Calu3 (cell line): ENCODE results near the gene CFAP299. TPM values are rescaled to one million over a fixed set of nuclear protein-coding genes. Genes with fewer than 3 reads are reported as not detected.

ENCODE experiments used
- BruUV-seq: library from RNA; stranded (reverse); fragments of 400-500 nt; replicated peaks from 2 replicates; lab custom pipeline; 2021; lab: Mats Ljungman, UMichigan
- CTCF ChIA-PET: fragments of 300-600 bp; sonication (Branson Sonifier 250); formaldehyde crosslinking; loops from one replicate; lab custom pipeline; 2022; ENCODE audit warnings: antibody characterized with exemption; lab: Charles Lee
- DNase-seq: peaks from one replicate; pipeline ENCODE4 v3.0.0; 2022
- H3K27ac Mint-ChIP-seq: one replicate; pipeline ENCODE4 v1.8.0; 2022; ENCODE audit warnings: mixed read lengths; ENCODE audit not compliant: unreplicated experiment
- H3K27me3 Mint-ChIP-seq: one replicate; pipeline ENCODE4 v1.8.0; 2022; ENCODE audit warnings: mixed read lengths; ENCODE audit not compliant: unreplicated experiment
- H3K36me3 Mint-ChIP-seq: one replicate; pipeline ENCODE4 v1.8.0; 2022; ENCODE audit warnings: mild to moderate bottlenecking, moderate library complexity, mixed read lengths; ENCODE audit not compliant: insufficient read depth, unreplicated experiment
- H3K4me1 Mint-ChIP-seq: one replicate; pipeline ENCODE4 v1.8.0; 2022; ENCODE audit warnings: mild to moderate bottlenecking, low read depth, mixed read lengths; ENCODE audit not compliant: unreplicated experiment
- H3K4me3 Mint-ChIP-seq: one replicate; pipeline ENCODE4 v1.8.0; 2022; ENCODE audit warnings: mild to moderate bottlenecking, low read depth, moderate library complexity, mixed read lengths; ENCODE audit not compliant: unreplicated experiment
- H3K9me3 Mint-ChIP-seq: one replicate; pipeline ENCODE4 v1.8.0; 2022; ENCODE audit warnings: low read depth, mixed read lengths; ENCODE audit not compliant: unreplicated experiment
- CTCF ChIP-seq: fragments of 200-600 bp; IDR thresholded peaks from one replicate; pipeline ENCODE4 v1.8.0; 2022; ENCODE audit warnings: antibody characterized with exemption; ENCODE audit not compliant: unreplicated experiment
- intact Hi-C: fragments of 100-400 bp; cut with micrococcal nuclease; formaldehyde crosslinking; loops from one replicate; pipeline ENCODE4 v1.10.0; 2022; ENCODE audit not compliant: unreplicated experiment
- total RNA-seq: library from RNA; stranded (reverse); gene quantifications from 2 replicates; pipeline ENCODE4 v1.2.3, GENCODE V29; 2022

The CFAP299 gene
- total RNA-seq, 1 experiment from 2014 or later, result not detected

DNA sequence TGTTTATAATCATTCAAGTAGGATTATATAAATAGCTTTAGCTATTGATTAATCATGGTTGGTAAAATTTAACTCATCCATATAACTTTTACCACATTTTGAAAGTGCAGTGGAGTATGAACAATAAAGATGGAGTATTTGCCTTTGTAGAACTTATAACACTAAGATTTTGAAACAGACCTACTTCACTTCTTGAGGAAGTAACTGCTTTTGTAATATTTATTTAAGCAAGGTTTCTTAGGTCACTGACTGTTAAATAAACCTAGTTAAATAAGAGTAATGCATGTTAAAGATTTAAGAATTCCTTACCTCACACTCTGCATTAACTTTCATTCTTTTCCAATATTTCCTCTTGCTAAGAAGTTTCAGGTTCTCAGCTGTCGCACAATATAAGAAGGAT, 242.5 kb downstream of the CFAP299 start:
- BruUV-seq, result no TSS peak
- Mint-ChIP-seq H3K36me3 (no peaks in the 10 kb centered on the region), H3K27me3 (no peaks in the 10 kb centered on the region), H3K4me1 (no peaks in the 10 kb centered on the region), H3K4me3 (no peak overlapping the region), H3K9me3 (no peaks in the 10 kb centered on the region), H3K27ac (no peak overlapping the region)
- intact Hi-C loops, result no loop called here
- CTCF ChIA-PET, result interaction anchor here (0.6 kb wide), 1 partner anchor 866 kb away, joined by 3 read pairs; no protein-coding TSS in a partner anchor
- TF ChIP-seq CTCF, result no peak
- no peak for DNase-seq

GRCh38 chr4:80585542-80585941, 250.0 kb downstream of the CFAP299 start:
- BruUV-seq, result no TSS peak
- CTCF ChIA-PET, result no interaction called here
- TF ChIP-seq CTCF, result no peak
- no peak overlapping the region for H3K27ac Mint-ChIP-seq
- no peaks in the 10 kb centered on the region for H3K36me3 Mint-ChIP-seq
- intact Hi-C loops, result no loop called here
- no peaks in the 10 kb centered on the region for H3K27me3 Mint-ChIP-seq
- H3K4me1 Mint-ChIP-seq, result no peaks in the 10 kb centered on the region
- H3K4me3 Mint-ChIP-seq, result no peak overlapping the region
- no peak for DNase-seq
- H3K9me3 Mint-ChIP-seq, result peaks cover 3% of the 10 kb centered on the region

DNA sequence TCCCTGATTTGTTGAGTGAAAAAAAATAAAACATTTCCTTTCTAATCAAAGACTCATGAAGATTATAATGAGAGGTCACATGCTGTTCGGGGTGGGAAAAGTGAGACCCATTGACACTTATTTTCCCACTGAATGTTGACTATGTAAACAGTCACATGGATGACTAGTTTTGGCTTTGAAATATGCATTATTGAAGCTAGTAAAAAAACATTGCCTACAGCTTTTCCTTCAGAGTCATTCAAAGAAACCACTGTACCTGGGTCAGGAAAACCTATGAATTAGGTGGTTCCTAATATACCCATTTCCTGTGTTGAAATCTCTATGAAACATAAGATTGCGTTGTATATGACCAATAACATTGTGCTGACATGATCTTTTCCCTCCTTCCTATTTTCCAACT, 251.2 kb downstream of the CFAP299 start:
- DNase-seq, result no peak
- peaks cover 3% of the 10 kb centered on the region for H3K9me3 Mint-ChIP-seq
- intact Hi-C loops, result no loop called here

DNA sequence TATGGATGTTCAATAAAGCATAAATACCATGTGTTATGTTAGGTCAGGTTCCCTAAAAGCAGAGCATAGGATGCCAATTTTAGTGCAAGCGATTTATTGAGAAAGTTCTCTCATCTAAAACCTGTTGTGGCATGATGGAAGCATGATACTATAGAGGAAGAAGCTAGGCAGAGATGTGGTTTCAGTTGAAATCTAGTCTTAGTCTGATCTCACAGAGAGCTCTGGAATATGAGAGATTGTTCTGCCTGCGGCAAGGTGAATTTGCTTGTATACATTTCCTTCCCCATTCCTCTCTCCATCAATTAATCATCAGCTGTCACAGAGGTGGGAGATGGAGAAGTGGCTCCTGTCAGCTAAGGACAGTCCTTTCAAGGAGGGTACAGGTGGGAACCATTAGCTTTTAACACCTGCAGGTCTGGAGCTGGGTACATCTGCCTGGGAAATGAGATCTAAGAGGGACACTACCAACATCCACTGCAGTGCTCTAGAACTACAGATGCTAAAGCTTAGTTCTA, 252.4 kb downstream of the CFAP299 start:
- Mint-ChIP-seq H3K27ac (no peak overlapping the region), H3K4me1 (no peaks in the 10 kb centered on the region), H3K9me3 (peaks cover 3% of the 10 kb centered on the region), H3K4me3 (no peak overlapping the region), H3K36me3 (no peaks in the 10 kb centered on the region), H3K27me3 (no peaks in the 10 kb centered on the region)
- no peak for TF ChIP-seq CTCF
- no peak for DNase-seq
- intact Hi-C loops, result no loop called here
- CTCF ChIA-PET, result no interaction called here
- no TSS peak for BruUV-seq

More for the DNA sequence above, 251.2 kb downstream of the CFAP299 start:
- Mint-ChIP-seq H3K36me3 (no peaks in the 10 kb centered on the region), H3K4me1 (no peaks in the 10 kb centered on the region), H3K4me3 (no peak overlapping the region), H3K27ac (no peak overlapping the region), H3K27me3 (no peaks in the 10 kb centered on the region)
- no TSS peak for BruUV-seq
- no peak for TF ChIP-seq CTCF
- CTCF ChIA-PET, result no interaction called here
